GM12878 (cell line): ENCODE data around the gene LIG1. TPM values are rescaled to one million over a fixed set of nuclear protein-coding genes. Genes with fewer than 3 reads are reported as not detected.

Experiments used
- ATAC-seq: fragments of 200-7000 bp; cut with Tn5 transposase; 3 replicates; pipeline ENCODE4 v1.9.1; 2020; ENCODE audit warnings: mild to moderate bottlenecking, moderate library complexity
- BruUV-seq: library from RNA; stranded (reverse); fragments of 400-500 nt; replicated peaks from 2 replicates; lab custom pipeline; 2021; lab: Mats Ljungman, UMichigan
- CTCF ChIA-PET: fragments of 300-600 bp; sonication (Branson Sonifier 250); formaldehyde crosslinking; extraction: SDS; loops from one replicate; lab custom pipeline; 2021; ENCODE audit warnings: inconsistent platforms; lab: Yijun Ruan, JAX
- POLR2A ChIA-PET: fragments of 350-600 bp; formaldehyde crosslinking; extraction: SDS; loops from one replicate; lab custom pipeline; 2021; ENCODE audit warnings: inconsistent platforms; lab: Charles Lee
- RAD21 ChIA-PET: fragments of 300-600 bp; sonication (Branson Sonifier 250); formaldehyde crosslinking; loops from one replicate; lab custom pipeline; 2023; ENCODE audit warnings: antibody characterized with exemption; ENCODE audit not compliant: unreplicated experiment; lab: Charles Lee
- SMC1A ChIA-PET: fragments of 300-600 bp; sonication (Branson Sonifier 250); formaldehyde crosslinking; loops from one replicate; lab custom pipeline; 2023; ENCODE audit not compliant: unreplicated experiment, uncharacterized antibody; lab: Charles Lee
- DNase-seq: peaks from one replicate; pipeline ENCODE4 v3.0.0-alpha.2; 2011; ENCODE audit warnings: low read depth, low spot score
- FAIRE-seq: peaks from 3 replicates; lab custom pipeline; 2011; peaks lifted over from hg19 to GRCh38; lab: Jason Lieb, UNC
- H2AFZ ChIP-seq: 2 replicates; pipeline ENCODE4 v1.6.0; 2011; ENCODE audit warnings: low read depth, low read length, control low read depth; ENCODE audit not compliant: control insufficient read depth
- H3K27ac ChIP-seq: 2 replicates; pipeline ENCODE4 v1.5.1; 2011; ENCODE audit warnings: control low read depth; ENCODE audit not compliant: control insufficient read depth, insufficient read depth
- H3K27me3 ChIP-seq, 2 experiments: replicated peaks in 1 of 2; 2 replicates each; pipeline versions ENCODE4 v1.6.0 to v1.6.1; 2011; ENCODE audit warnings: low read length in 1 of 2; ENCODE audit not compliant: control insufficient read depth in 2 of 2, insufficient read depth in 2 of 2
- H3K36me3 ChIP-seq, 2 experiments: 2 replicates each; pipeline ENCODE4 v1.5.1; 2011; ENCODE audit warnings: low read length in 1 of 2; ENCODE audit not compliant: control insufficient read depth in 2 of 2, insufficient read depth in 2 of 2
- H3K4me1 ChIP-seq: 2 replicates; pipeline ENCODE4 v1.6.1; 2011; ENCODE audit warnings: mild to moderate bottlenecking, low read length, moderate library complexity, mixed read lengths; ENCODE audit not compliant: control insufficient read depth, insufficient read depth
- H3K4me2 ChIP-seq: 2 replicates; pipeline ENCODE4 v1.6.0; 2011; ENCODE audit warnings: control low read depth; ENCODE audit not compliant: control insufficient read depth, insufficient read depth
- H3K4me3 ChIP-seq: fragments of 200-600 bp; sonication (generic); 2 replicates; pipeline ENCODE4 v1.5.1; 2016
- H3K79me2 ChIP-seq: 2 replicates; pipeline ENCODE4 v1.6.0; 2011; ENCODE audit warnings: low read length; ENCODE audit not compliant: control insufficient read depth, insufficient read depth
- H3K9ac ChIP-seq: 2 replicates; pipeline ENCODE4 v1.8.0; 2011; ENCODE audit warnings: low read length, control low read depth, mixed read lengths; ENCODE audit not compliant: control insufficient read depth, insufficient read depth
- H3K9me3 ChIP-seq: replicated peaks from 3 replicates; pipeline ENCODE4 v1.5.1; 2011; ENCODE audit warnings: mild to moderate bottlenecking, low read length; ENCODE audit not compliant: control insufficient read depth, insufficient read depth
- H4K20me1 ChIP-seq: 2 replicates; pipeline ENCODE4 v1.6.0; 2011; ENCODE audit not compliant: control insufficient read depth, insufficient read depth
- ATF2 ChIP-seq: IDR thresholded peaks from 2 replicates; pipeline ENCODE4 v1.6.1; 2012; ENCODE audit warnings: low read length, inconsistent platforms
- BCL11A ChIP-seq: IDR thresholded peaks from 2 replicates; pipeline ENCODE4 v1.6.1; 2011; ENCODE audit warnings: low read depth, low read length
- CEBPZ ChIP-seq: fragments of 150-350 bp; IDR thresholded peaks from 2 replicates; pipeline ENCODE4 v1.6.1; 2016; ENCODE audit warnings: low read depth, low read length
- EP300 ChIP-seq, 2 experiments: fragments of 150-350 bp in 1 of 2; IDR thresholded peaks; 2 replicates each; pipeline ENCODE4 v1.6.1; 2011 to 2012; ENCODE audit warnings: low read depth in 2 of 2, low read length in 2 of 2, borderline replicate concordance in 1 of 2, improper control_type of control experiment in 1 of 2, inconsistent platforms in 1 of 2; ENCODE audit not compliant: control insufficient read depth in 1 of 2
- FOS ChIP-seq: IDR thresholded peaks from 3 replicates; pipeline ENCODE4 v1.6.1; 2011; ENCODE audit warnings: borderline replicate concordance; ENCODE audit not compliant: insufficient read length; ENCODE audit errors: extremely low read depth
- HDGF ChIP-seq: fragments of 450-650 bp; IDR thresholded peaks from 2 replicates; pipeline ENCODE4 v1.6.1; 2016; ENCODE audit warnings: antibody characterized with exemption
- MEF2A ChIP-seq: IDR thresholded peaks from 2 replicates; pipeline ENCODE4 v1.6.1; 2011; ENCODE audit warnings: low read depth, mild to moderate bottlenecking, low read length, moderate library complexity; ENCODE audit not compliant: insufficient read depth
- PBX3 ChIP-seq: IDR thresholded peaks from 2 replicates; pipeline ENCODE4 v1.6.1; 2011; ENCODE audit warnings: mild to moderate bottlenecking, low read depth, low read length, moderate library complexity; ENCODE audit not compliant: insufficient replicate concordance
- RAD21 ChIP-seq: IDR thresholded peaks from 2 replicates; pipeline ENCODE4 v1.6.1; 2011; ENCODE audit warnings: mild to moderate bottlenecking, low read depth, low read length, moderate library complexity; ENCODE audit not compliant: insufficient read depth
- RB1 ChIP-seq: fragments of 450-650 bp; formaldehyde crosslinking; IDR thresholded peaks from 2 replicates; pipeline ENCODE4 v1.6.1; 2017; ENCODE audit warnings: mild to moderate bottlenecking, borderline replicate concordance
- REST ChIP-seq: IDR thresholded peaks from 2 replicates; pipeline ENCODE4 v1.6.1; 2012; ENCODE audit warnings: mild to moderate bottlenecking, low read depth, low read length
- RUNX3 ChIP-seq: IDR thresholded peaks from 2 replicates; pipeline ENCODE4 v1.6.1; 2012; ENCODE audit warnings: low read length, inconsistent platforms
- SREBF1 ChIP-seq: IDR thresholded peaks from 2 replicates; pipeline ENCODE4 v1.6.1; 2012; ENCODE audit warnings: mild to moderate bottlenecking, low read length
- WGBS: methylation state at CpG from one replicate; pipeline ENCODE4 v1.1.6; 2016; ENCODE audit warnings: low lambda C conversion rate; ENCODE audit not compliant: insufficient replicate concordance, insufficient coverage; ENCODE audit errors: missing lambda C conversion rate; 5-methylcytosine and 5-hydroxymethylcytosine counted together
- in situ Hi-C: fragments of 300-500 bp; cut with MboI; formaldehyde crosslinking; loops from 9 replicates; pipeline ENCODE4 v1.14.3; 2018; ENCODE audit warnings: mixed read lengths
- intact Hi-C: fragments of 100-400 bp; cut with micrococcal nuclease; formaldehyde crosslinking; loops from one replicate; pipeline ENCODE4 v1.14.2; 2022; ENCODE audit not compliant: unreplicated experiment
- polyA plus RNA-seq, 11 experiments: library from polyadenylated mRNA; depleted of rRNA in 4 of 11; unstranded in 6 of 11; stranded (reverse) in 5 of 11; fragments of >200 nt; fragmentation: Nextera tagmentation in 4 of 11; fragmentation: Illumina TruSeq in 1 of 11; extraction: Ambion mirVana in 4 of 11; extraction: Trizol in 1 of 11; gene quantifications; 1 replicate in 1 of 11; 2 replicates in 10 of 11; pipeline versions ENCODE4 v1.2.1 to v1.2.3, GENCODE V29; 2011 to 2016; ENCODE audit warnings: inconsistent platforms in 2 of 11, missing spikeins in 2 of 11, low read depth in 1 of 11
- total RNA-seq, 4 experiments: library from RNA; depleted of rRNA in 3 of 4; stranded (reverse); fragments of >200 nt in 3 of 4; fragmentation: Illumina TruSeq in 1 of 4; extraction: Trizol in 1 of 4; gene quantifications; 2 replicates each; pipeline versions ENCODE4 v1.2.1 to v1.2.3, GENCODE V29; 2013 to 2021

LIG1 gene
- total and polyA plus RNA-seq, 10 of the 15 experiments (the other 5 are each of a cell fraction or from before 2014, with no cell fraction given), result 7.8 to 117 (median 73.7) TPM

- H3K4me1 ChIP-seq, result peaks cover 9% of the 10 kb centered on the region
- ChIA-PET POLR2A (interaction anchor here (0.5 to 1.7 kb wide), 2 partner anchors 28 to 98 kb away, joined by 3 to 7 read pairs; no protein-coding TSS in a partner anchor), CTCF (interaction anchor here (1.1 kb wide), 1 partner anchor 19 kb away, joined by 4 read pairs; no protein-coding TSS in a partner anchor), RAD21 (no interaction called here), SMC1A (no interaction called here)
- no peak overlapping the region for H3K4me3 ChIP-seq
- ATAC-seq (no peak), DNase-seq (no peak), FAIRE-seq (no peak)
- 96% methylated on average over 10 of the region's 10 CpGs for WGBS
- H3K4me2 ChIP-seq, result no peak overlapping the region
- intact Hi-C loops, result loop anchor here (10.0 kb wide), 1 partner anchor 89 kb away; no protein-coding TSS in a partner anchor
- H3K9ac ChIP-seq, result no peak overlapping the region
- H3K27ac ChIP-seq, result no peak overlapping the region
- no peaks in the 10 kb centered on the region for H4K20me1 ChIP-seq
- H3K36me3 ChIP-seq, result peaks cover 0 to 4% of the 10 kb centered on the region in 2 experiments; a peak in 2 of 4 replicates
- no TSS peak for BruUV-seq
- H3K9me3 ChIP-seq, result no peaks in the 10 kb centered on the region; the same call in 2 of the 3 replicates
- H3K79me2 ChIP-seq, result peaks cover 12% of the 10 kb centered on the region
- H3K27me3 ChIP-seq, result no peaks in the 10 kb centered on the region
- in situ Hi-C loops, result no loop called here
- no peak overlapping the region for H2AFZ ChIP-seq
- TF ChIP-seq BCL11A, result no peak
- TF ChIP-seq MEF2A, result no peak
- no peak for TF ChIP-seq CEBPZ
- no peak for TF ChIP-seq HDGF
- no peak for TF ChIP-seq REST
- no peak for TF ChIP-seq PBX3
- no peak for TF ChIP-seq RB1
- no peak for TF ChIP-seq RAD21
- TF ChIP-seq ATF2, result no peak
- no peak for TF ChIP-seq EP300 (IDR thresholded peaks at IDR 0.05; ENCODE audit: borderline replicate concordance in 1 of 2, control insufficient read depth in 1 of 2, low read depth in 2 of 2, low read length in 2 of 2)
- no peak for TF ChIP-seq RUNX3
- no peak for TF ChIP-seq SREBF1
- no peak for TF ChIP-seq FOS
Observed at GRCh38 chr19:48175578-48175977, 5.4 kb upstream of the LIG1 start.
